ENCODE measurements around the gene TRAPPC6A.

Gene TRAPPC6A

DNA sequence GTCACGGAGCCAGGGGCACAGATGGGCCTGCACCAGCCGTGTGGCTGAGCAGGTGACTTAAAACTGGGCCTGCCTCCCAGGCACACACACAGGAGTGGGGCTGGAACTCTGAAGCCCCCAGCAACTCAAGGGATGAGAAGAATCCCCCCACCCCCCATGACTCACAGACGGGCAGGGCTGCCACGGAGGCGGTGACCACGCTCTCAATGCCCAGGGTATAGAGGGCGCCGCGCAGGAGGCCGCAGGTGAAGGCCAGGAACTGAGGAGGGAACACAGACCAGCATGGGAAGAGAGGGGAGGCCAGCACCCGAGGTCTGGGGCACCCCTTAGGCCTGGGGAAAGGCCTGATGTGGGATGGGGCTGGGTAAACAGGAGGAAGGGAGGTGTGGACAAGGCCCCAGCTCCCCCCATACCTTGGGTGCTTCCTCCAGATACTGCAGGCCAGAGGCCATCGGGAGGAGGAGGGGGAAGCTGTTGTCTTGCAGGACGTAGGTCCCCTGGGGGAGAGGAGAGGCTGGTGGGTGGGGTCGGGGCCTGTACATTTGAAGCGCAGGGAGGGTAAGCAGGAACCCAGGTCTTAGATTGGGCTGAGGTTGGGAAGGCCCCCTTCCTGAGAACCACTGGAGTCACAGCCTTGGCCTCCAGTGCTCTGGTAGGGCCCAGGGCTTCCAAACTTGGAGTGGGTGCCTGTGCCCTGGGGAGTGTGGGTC lies 14.1 kb downstream of the TRAPPC6A start:
- no peak for DNase-seq (ENCODE audit: low spot score)

DNA sequence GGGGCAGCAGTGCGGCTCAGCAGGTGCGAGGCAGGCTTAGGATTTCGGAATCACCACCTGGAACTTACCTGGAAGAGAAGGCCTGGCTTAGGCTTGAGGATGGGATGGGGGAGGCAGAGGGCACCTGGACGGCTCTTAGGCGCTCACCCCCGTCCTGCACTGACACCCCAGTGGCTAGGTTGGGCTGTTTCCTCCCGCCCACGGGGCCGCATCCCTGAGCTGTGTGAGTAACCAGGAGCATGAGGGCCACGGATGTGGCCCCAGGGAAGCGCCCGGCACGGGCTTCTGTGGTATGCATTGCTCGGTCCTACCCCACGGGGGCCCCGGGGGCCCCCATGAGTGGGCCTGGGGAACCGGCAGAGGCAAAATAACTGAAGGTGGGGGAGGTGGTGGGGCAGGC lies 14.9 kb downstream of the TRAPPC6A start:
- FAIRE-seq = no peak
- no peak for DNase-seq (ENCODE audit: low spot score)

More for the DNA sequence above, 14.1 kb downstream of the TRAPPC6A start:
- no peak for FAIRE-seq

DNA sequence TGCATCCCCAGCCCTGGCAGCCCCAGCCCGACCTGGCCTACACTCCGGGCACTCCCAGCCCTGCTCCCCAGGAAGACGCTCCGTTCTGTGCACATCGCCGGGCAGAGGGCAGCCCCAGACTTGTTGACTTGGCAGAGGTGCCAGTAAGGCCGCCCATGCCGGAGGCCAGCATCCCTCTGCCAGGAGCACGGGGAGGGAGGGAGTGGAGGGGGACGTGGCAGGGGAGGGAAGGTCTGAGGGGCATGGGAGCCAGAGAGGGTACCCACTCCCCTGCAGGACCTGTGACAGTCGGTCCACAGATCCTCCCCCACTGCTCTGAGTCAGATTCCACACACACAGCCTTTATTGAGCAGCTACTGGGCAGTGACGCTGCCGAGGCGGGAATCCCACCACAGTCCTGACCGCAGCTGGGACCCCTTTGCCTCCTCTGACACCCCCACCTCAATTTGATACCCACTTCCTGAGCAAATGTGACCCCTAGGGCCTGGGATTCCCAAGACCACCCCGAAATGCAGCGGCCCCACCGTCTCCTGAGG lies 15.4 kb downstream of the TRAPPC6A start:
- no peak for FAIRE-seq
- DNase-seq (ENCODE audit: low spot score) = no peak

DNA sequence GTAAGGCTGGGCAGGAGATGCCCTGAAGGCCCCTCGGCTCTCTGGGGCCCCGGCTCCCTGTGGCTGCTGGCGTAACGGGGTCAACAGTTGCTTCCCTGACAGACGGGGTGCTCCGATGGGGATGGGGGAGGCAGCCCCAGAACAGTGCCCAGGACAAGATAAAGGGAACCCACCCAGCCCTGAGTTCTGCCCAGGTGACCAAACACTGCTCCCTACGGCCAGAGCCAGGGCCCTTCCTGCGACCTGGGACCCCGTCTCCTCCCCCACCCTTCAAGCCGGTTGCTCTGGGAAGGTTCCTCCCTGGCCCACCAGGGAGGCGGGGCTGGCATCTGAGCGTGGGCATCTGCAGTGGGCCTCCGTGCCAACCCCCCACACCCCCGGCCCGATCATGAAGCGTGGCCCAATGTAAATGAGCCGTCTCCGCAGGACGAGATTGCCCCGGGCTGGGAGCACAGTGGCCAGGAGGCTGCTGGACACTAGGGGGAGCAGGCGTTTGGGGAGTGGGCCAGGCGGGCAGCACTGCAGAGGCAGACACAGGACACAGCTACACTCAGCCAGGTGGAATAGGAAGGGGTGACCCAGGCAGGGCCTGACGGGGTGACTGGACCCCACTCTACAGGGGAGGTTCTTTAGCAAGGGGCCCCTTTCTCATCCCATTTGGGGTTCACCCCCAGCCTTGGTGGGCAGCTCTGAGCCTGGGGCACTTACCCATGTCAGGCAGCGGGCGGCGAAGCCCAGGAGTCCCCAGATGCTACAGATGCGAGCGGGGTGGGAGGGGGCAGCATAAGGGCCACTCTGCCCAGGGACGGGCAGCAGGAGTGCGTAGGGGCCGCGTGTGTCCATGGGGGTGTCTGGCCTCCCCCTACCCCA lies 16.1 kb downstream of the TRAPPC6A start:
- no peak for FAIRE-seq
- no peak for DNase-seq (ENCODE audit: low spot score)

DNA sequence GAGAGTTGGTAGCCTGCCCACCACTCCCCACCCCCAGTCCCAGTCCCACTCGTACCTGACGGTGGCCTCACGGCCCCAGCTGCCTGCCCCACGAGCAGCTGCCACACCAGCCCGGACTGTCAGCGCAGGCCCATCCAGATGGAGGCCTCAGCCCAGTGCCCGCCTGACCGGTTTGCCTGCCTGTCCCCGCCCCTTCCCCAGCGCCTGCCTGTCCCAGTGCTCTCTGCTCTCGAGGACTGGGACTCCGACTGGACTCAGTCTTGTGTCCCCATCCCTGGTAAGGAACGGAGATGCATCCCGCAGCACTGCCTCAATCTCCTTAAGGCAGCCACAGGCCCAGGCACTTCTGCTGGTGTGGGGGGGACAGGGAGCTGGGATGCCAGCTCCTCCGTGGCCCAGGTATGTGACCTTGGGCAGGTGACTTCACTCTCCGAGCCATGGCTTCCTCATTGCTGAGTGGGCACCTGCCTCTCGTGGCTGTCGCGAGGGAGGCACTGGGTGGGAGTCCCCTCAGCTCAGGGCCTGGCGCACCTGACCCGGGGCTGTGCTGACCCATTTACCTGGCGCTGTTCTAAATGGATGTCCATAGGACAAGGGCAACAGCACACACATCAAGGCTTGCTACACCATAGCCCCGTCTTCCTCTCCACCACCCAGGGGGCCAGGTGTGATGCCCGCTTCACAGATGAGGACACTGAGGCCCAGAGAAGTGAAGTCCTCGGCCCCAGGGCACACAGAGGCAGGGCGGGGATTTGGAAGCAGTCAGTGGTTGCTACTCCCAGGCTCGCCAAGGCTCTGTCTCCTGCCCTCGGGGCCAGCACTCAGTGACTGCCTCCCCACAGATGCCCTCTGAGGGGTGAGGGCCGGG lies 16.9 kb downstream of the TRAPPC6A start, which contains the start of gene NKPD1:
TSS of gene NKPD1 (minus strand) at position 113 of the 868 bp plus-strand sequence. CDS start 832 bp downstream, outside the sequence.
- no peak for FAIRE-seq
- DNase-seq (ENCODE audit: low spot score) = no peak

DNA sequence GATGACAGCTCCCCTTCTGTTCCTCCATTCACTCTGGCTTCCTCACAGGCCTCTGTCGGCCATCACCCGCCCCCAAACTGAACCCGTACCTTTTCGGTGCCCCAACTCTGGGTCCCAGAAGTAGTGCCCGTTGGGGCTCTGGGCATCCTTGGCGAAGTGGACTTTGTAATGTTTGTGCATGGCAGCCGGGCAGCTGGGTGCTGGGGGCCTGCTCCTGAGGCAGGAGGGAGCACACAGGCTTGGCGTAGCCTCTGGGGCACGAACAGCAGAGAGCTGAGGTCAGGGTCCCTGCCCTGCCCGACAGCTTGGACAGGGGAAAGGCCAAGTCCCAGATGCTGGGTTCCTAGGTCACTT lies 18.1 kb downstream of the TRAPPC6A start:
- DNase-seq (ENCODE audit: low spot score) = no peak
- FAIRE-seq = no peak

DNA sequence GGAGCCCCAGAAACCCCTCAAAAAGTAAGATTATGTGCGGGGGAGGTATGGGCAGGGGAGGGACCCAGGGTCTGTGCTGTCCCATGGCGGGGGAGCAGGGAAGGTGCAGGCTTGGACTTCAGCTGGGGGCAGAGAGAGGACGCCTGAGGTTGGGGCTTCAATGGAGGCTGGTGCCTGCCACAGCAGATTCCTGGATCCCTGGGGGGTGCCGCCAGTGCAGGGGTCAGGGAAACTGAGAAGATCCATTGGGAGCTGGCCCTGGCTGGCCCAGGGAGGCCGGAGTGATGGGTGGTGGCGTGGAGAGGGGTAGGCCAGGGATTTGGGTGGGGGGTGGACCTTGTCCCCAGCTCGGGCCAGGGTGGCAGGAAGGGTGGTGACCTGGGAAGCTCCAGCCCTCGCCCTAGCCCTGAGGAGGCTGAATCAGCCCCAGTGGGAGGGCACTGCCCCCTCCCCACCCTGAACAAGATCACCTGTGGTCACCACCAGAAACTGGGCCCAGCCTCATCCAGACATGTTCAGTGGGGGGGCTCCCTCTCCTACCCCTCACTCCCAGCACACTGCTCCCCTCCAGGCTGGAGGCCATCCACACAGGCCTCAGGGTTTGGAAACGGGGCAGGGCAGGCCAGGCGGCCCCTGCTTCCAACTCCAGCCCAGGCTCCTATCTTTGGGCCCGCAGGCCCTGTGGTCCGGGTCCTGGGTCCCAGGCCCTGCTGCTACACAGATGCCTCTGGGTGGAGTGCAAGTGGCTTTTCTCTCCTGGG lies 18.6 kb downstream of the TRAPPC6A start:
- no peak for DNase-seq (ENCODE audit: low spot score)
- FAIRE-seq = no peak

DNA sequence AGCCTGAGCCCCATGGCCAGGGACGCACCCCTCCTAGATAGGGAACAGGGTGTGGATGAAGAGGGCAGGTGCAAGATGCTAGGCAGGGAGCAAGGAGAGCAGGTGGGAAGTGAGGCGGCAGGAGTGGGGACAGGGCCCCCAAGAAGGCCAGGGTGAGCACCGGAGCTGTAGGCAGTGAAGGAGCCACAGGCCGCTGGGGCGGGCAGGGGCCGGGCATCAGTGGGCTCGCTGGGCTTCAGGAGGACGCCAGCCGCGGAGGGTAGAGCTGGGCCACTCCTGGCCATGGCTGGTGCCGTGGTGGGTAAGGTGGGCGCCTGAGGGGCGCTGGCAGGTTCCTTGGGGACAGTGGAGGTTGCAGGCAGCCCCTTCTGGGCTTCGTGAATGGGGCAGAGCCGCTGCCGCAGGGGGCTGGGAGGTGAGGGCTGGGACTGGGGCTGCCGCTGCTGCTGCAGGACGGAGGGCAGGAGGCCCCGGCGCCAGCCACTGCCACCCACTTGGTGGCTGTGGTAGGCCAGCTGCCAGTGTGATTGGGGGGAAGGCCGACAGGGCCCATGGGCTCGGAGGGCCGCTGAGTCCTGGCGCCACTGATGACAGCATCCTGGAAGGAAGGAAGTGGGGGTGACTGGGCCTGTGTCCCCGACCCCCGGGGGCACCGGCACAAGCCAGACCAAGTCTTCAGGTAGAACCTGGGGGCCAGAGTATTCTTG lies 19.4 kb downstream of the TRAPPC6A start:
- no peak for FAIRE-seq

DNA sequence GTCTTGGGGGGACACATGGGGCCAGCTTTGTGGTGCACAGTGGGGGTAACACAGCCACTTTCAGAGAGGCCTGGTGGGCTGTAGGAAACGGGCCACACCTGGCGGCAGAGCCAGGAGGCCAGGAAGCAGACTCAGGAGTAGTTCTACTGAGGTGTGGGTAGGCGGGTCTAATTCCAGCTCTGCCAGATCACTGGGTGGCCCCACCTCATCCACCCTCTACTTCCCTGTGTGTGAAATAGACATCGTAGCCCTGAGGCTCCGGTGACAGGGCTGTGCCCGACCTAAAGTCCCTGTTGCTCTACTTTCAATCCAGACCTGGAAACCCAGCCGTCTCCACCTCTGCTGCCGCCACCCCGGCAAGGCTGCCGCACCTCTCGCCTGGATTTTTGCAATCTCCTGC lies 21.3 kb downstream of the TRAPPC6A start:
- no peak for FAIRE-seq
- no peak for DNase-seq (ENCODE audit: low spot score)

More for the DNA sequence above, 19.4 kb downstream of the TRAPPC6A start:
- DNase-seq (ENCODE audit: low spot score) = no peak

DNA sequence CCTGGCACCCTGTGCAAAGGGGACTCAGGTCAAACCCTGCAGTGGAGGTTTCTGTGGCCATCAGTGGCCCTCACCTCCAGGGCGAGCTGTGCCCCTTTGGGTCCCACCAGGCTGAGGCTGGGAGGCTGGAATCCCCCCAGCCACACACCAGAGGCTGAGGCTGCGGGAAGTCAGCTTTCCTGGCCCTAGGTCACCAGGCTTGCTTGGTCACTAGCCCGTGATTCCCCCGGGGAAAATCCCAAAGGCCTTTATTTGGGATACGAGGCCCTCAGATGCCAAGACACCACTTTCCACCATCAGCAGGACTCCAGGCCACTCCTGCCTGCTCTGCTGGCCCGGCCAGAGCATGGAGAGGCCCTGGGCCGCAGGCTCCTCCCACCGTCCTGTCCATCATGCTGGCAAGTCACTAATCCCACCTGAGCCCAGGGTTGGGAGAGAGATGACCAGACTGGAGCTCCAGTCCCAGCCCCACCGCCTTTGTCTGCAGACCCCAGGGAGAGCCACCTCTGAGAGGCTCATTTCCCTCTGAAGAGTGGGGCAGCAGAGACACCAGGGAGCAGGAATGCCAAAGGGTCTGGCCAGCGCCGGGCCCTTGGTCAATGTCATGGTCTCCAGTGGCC lies 21.9 kb downstream of the TRAPPC6A start:
- DNase-seq (ENCODE audit: low spot score) (no peak), FAIRE-seq (no peak)

DNA sequence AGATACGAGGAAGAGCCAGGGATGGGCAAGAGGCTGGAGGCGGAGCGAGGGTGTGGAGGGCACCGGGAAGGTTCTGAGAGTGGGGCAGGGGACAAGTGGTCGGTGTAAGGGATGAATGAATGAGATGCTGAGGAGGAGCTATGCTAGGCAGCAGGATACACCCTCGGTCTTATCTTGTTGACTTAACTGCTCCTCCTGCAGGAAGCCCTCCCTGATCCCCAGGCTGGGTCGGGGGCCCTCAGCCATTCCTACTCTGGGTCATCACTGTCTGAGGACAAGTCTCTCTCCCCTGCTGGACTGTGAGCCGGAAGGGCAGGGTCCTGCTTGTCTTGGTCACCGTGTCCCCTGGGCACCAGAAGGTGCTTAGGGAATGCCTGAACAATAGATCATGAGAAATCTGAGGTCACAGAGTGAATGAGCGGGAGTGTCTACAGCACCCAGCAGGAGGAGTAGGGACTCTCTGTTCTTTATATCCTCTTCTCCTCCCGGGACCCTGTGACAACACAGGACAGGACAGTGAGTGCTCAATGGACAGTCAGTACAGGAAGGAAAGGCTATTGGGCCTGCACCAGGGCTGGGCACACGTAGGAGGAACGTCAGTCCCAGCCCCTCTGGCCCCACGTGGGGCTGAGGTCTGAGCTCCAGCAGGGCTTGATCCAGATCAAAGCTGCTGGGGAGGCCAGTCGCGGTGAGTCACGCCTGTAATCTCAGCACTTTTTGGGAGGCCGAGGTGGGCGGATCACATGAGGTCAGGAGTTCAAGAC lies 23.8 kb downstream of the TRAPPC6A start:
- peak; percentile 77 for FAIRE-seq

DNA sequence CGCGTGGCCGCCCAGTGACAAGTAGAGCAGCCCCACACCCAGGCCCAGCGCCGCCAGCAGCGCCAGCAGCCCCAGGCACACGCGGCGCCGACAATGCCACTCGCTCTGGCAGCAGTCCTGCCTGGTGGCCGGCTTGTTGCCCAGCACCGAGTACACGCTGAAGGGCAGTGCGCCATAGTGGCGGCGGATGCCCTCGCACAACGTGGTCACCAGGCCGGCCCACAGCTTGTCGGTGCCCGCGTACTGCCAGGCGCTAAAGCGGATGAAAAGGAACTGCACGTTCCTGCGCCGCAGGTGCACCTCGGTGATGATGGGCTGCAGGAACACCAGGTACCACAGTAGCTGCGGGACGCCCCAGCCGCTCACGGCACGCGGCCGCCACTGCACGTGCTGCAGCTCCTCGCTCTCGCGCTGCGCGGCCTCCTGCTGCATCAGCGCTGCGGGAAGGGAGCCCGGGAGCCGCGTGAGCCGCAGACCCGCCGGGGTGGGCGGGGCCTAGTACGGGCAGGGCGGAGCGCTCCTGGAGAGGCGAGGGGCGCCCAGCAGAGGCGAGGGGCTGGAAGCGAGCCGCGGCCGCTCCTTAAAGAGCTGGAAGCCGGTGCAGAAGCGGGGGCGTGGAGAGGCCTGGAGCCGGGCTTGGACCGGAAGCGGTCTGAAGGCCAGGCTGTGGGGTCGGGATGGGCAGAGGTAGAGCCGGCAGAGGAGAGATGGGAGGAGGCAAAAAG lies 24.5 kb downstream of the TRAPPC6A start:
- FAIRE-seq = no peak
- no peak for DNase-seq (ENCODE audit: low spot score)

More for the DNA sequence above, 23.8 kb downstream of the TRAPPC6A start:
- DNase-seq (ENCODE audit: low spot score) = peak; percentile 90

DNA sequence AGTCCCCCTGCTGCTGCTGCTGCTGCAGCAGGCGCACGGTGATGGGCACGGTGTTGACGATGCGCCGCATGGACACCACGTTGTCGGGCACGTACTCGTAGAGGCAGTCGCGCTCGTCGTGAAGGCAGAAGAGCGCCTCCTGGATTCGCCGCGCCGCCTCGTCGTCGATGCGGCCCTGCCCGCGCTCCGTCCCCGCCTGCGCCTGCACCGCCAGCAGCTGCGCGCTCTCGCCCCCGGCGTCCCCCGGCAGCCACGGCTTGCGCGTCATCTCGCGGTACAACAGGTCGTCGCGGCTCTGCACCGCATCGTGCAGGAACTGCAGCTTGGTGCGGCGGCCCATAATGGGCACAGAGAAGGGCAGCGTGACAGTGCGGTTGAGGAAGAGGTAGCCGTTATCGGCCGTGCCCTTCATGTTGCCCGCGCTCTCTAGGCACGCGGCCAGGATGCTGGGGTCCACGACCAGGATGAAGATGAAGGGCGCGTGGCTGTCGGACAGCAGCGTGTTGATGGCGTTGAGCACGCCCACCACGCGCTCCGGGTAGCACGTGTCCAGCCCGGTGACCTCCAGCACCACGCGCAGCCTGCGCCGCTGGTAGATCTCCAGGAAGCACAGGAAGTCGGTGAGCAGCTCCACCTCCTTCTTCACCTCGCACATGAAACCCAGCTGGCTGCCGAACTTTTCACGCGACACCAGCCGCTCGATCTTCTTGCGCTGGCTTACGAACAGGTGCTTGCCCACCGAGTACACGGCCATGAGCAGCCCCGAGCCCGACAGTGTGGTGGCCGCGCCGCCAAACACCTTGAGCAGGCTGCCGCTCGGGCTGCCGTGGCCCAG lies 25.3 kb downstream of the TRAPPC6A start:
- DNase-seq (ENCODE audit: low spot score) (no peak), FAIRE-seq (no peak)

DNA sequence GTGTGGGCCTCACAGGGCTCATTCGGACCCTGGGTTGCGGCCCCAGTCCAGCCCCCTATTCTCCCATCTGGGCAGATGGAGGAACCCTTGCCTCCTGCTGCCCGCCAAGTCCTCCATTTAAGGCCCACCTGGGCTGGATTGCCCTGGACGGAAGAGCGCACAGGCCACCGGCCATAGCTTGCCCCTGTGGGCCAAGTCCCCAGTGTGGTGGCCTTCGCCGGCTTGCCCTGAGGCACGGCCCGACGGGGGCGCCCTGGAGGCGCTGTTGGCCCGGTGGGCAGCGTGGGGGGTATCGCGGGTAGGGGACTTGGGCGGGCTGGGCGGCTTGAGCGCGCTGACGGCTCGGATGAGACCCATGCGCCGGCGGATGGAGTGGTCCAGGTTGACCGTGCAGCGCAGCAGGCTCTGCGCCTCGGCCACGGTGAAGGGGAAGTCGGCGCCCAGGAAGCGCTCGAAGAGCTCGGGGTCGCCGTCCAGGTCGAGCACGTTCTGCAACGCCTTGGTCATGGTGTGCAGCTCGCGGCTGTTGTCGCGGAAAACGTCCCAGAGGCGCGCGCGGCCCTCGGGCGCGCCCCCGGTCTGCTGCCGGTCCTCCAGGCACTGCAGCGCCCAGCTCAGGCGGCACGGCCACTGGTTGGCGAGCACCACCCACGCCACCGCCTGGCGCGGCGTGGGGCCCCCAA lies 26.1 kb downstream of the TRAPPC6A start:
- FAIRE-seq = no peak
- DNase-seq (ENCODE audit: low spot score) = no peak

DNA sequence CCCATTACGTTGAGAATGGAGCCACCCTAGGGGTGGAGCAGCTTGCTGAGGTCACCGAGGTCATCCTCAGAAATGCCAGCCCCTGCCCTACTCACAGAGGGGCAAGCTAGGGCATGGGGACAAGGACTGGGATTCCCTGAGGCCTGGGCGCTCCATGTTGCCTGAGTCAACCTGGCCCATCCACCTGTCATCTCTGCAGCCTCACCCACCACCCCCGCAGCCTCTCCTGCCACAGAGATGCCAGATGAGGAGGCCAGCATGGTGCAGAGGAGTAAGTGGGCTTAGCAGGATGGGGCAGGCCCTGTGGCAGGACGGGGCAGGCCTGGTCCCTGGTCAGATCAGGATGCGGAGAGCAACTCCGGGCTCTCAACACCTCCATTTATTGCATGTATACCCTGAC lies 26.7 kb downstream of the TRAPPC6A start:
- no peak for DNase-seq (ENCODE audit: low spot score)
- FAIRE-seq = no peak

DNA sequence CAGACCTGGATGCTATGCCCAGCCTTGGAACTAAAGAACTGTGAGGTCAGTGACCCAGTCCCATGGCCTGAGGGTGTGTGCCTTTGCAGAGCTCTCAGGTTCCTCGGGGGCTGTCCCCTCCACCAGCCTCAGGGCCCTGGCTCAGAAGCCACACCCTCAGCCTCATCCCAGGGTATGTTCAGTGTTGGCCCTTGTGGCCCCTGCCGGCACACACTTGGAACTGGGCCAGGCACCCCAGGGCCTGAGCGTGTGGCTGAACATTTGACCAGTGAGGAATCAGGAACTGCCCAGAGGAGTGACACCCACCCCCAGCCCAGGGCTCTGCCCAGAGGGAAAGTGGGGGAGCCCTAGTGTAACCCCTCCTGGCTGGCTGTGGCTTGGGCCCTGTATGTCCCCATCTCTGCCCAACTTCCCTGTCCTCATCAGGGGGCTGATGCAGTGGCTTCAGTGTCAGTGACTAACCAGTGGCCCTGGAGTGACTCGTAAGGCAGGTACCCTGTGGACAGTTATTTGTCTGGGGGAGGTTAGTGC lies 27.2 kb downstream of the TRAPPC6A start:
- DNase-seq (ENCODE audit: low spot score) (peak; percentile 45), FAIRE-seq (no peak)
